Measurements from ENCODE around the gene RNF181.
A peak's percentile ranks its signal among the peaks of the same experiment; 100 is the strongest.
"Not testable (repeated sequence)": the region's sequence is repeated elsewhere in the genome, so short reads cannot be mapped to it uniquely, and the experiment has no call there.

The RNF181 gene, protein sequence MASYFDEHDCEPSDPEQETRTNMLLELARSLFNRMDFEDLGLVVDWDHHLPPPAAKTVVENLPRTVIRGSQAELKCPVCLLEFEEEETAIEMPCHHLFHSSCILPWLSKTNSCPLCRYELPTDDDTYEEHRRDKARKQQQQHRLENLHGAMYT

DNA sequence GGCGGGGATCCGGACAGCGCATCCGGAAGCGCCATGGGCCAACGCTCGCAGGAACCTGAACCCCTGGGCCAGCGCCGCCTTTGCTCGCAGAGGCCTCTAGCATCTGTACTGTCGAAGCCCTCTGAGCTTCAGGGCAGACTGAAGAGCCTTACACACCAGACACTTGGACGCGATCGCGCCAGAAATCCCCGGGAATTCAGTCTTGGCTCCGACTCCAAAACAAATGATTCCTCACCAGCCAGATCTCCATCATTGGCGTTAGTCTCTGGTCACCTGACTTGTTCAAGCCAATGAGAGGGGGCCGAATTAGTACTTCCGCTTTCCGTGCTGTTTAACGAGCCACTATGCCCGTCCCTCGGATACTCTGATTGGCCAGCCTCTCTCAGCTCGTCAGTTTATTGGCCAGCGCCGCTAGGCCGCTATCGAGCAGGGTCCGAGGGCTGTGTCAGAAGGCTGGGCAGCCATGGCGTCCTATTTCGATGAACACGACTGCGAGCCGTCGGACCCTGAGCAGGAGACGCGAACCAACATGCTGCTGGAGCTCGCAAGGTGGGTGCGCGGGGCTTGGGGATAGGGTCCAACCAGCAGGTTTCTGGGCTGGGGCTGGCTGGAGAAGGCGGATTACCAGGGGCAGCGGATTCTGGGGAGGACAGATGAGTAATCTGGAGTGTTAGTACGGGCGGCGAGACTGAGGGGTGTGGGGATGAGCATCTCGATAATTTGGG, at the start of gene RNF181:
TSS of gene RNF181 (plus strand) at position 445 of the 725 bp plus-strand sequence. CDS start at position 464, 19 bp downstream.
- DNase-seq = peak; percentile 84

DNA sequence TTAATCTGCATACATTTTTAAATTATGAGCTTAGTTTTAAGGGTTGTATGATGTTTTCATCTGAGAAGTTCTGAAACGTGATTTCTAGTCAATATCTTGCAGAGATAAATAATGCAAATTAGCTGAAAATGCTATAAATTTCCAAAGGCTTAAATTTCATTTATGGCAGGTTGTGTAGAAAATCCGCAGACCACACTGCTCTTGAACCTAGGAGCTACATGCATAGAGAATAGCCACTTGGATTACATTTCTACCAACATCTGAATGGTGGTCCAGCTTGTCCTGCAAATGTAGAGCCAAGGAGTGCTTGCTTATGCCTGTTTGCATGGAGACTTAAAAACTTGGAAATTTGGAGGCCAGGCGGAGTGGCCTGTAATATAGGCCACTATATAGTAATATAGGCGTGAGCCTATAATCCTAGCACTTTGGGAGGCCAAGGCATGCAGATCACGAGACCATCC, 49.7 kb upstream of the RNF181 start:
- DNase-seq = no peak

DNA sequence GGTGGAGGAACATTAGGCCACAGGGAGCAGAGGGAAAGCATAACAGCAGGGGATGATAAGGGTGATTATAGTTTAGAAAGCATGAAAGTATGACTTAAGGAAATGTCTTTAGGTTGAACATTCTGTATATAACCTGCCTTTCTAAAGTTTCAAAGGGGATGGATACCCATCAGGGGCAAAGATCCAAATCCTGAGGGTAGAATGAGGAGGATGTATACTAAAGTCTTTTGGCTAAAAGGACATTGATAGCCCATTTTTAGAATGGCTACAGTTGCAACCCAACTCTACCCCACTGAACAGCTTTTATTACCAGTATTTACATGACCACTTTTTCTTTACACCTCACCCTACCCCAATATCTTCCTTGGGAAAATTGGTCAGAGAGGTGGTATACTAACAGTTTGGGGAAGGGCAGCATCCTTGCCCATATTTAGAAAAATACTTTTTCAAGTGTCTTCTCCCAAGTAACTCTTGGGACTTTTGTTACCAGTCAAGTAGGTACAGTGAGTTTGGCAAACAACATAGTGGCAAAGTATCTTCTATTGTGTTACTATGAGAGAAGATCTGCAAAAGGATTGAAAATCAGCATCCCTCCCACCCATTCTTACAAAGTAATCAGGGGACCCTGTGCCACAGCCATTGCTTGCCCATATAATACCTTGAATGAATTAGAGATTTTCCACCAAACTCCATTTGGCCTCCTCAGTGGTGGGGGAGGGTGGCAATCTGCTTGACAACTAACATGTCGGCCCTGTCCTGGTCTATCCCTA, 48.3 kb upstream of the RNF181 start:
- DNase-seq = no peak

DNA sequence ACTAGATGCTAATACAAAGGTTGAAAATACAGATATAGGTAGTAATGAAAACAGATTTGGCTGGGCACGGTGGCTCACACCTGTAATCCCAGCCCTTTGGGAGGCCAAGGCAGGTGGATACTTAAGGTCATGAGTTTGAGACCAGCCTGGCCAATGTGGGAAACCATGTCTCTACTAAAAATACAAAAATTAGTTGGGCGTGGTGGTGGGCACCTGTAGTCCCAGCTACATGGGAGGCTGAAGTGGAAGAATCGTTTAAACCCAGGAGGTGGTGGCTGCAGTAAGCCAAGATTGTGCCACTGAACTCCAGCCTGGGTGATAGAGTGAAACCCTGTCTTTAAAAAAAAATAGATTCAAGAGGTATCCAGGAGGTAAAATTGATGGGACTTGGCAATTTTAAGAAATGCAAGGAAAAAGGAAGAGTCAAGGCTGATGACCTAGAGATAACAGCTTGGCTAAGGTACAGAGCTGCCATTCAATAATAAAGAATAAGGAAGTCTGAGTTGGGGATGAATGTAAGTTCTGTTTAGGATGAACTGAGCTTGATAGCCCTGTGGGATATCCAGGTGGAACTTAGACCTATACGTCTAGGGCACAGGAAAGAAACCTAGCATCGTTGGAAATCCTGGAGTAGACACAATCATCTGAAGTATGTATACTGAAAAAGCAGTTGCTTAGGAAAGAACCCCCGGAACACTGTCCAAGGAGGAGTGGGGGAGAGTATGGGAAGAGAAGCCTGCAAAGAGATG, 47.5 kb upstream of the RNF181 start:
- no peak for DNase-seq

DNA sequence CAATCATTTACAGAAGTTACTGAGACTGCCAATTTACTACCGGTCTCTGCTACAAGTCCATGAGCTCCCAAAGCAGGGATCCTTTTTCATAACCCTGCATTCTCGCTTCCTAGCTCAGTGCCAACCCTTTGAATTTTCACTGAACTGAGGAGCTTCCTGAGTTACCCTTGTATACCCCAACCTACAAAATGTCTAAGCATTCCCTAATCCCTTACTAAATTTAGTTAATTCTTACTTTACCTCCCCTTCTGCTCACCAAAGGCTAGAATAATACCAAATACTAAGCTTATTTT, 47.0 kb upstream of the RNF181 start:
- DNase-seq = no peak

DNA sequence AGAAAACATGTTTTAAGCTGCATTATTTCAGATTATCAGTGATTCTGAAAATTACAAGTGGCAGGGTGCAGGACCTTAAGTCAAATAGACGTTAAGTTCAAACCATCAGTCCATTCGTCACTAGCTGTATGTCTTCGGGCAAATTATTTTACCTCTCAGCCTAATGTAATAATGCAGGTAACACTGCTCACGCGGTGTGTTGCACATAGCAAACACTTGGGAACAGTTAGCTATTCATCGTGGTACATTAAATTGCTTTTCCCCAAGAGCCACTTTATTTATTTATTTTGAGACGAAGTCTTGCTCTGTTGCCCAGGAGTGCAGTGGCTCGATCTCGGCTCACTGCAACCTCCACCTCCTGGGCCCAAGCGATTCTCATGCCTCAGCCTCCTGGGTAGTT, 46.5 kb upstream of the RNF181 start:
- DNase-seq = no peak

DNA sequence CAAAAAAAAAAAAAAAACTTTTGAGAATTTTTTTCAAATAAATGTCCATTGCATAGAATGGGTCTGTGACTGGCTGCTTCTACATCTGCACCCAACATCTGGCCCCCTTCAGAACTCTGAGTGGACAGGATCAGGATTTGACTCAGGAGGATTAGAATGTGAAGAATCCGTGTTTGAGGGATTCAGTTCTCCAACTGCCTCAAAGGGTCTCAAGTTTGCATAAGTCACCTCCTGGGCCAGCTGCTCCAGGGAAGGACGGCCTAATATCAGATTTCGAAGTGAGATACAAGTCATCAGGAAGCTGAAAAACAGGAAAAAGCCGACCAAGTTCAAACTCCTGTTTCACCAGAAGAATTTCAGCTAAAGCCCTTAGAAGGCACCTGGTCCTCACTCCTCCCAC, 45.7 kb upstream of the RNF181 start:
- no peak for DNase-seq

DNA sequence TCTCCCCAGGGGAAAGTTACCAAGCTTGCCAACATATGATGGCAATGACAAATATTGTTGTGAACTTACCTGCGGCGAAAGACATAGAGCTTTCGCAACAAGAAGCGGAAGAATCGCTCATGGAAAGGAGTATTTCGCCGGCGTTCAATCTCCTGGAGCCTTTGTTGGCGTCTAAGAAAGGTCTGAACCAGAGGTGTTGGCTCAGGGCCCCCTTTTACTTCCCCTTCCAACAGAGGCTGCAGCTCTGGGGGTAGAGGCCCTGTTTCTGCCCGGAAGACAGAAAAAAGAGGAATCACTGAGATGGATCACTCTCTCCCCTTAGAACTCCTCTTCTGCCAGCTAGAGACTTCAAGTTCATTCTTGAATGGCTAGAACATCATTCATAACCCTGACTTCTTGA, 45.1 kb upstream of the RNF181 start:
- no peak for DNase-seq

DNA sequence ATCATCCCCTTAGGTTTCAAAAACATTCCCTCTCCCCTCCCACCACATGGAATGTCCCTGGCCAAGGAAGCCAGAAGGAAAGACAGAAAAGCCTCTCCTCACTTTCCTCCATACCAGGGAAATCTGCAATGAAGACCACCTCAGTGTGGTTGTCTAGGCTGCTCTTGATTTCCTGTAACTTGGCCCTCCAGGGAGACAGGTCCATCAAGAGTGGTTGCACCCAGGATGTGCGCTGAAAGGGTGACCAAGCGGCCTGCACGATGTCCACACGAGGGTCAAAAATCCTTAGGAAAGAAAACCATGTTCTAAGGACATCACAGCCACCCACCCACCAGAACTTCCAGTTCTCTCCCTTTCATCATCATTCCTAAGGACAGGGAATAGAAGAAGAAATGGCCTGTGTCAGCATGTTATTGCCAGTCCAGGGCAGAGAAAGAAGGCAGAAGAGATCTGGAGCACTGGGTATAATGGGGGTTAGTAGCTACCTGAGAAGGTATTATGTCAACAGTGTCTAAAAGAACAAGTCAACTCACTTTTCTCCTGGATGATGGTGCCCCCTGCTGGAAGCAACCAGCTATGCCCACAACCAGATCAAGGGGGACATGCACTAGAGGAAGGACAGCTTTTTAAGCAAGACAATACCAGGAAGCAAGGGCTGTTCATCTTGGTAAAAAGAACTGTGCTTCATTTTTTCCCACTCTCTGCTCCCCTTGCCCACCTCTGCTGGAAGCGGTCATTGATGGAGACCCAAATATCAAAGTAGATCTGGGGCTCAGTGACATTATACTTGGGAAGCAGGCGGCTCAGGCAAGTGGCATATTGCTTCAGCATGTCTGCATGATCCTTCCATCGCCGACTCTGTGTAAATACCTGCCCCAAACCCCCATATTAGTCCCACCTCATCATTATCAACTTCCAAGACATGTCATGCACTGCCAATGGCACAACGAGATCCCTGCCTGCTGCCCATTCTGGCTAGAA, 43.6 kb upstream of the RNF181 start:
- peak; percentile 83 for DNase-seq

DNA sequence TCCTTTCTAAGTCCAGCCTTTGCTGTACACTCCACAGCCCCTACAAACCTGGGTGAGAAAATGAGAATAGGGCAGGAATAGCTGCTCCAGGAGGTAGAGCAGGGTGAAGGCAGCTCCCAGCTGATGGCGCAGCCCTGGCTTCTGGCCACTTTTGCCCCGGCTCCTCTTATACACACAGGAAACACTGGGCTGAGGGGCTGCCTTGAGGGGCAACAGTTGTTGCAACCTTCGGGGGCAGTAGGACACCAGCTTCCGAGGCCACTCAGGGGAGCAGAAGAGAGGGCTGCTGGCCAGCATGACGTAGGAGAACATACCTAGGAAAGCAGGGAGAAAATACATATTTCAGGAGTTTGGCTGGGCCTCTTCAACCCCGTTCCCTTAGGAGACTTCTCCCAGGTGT, 42.4 kb upstream of the RNF181 start:
- no peak for DNase-seq

DNA sequence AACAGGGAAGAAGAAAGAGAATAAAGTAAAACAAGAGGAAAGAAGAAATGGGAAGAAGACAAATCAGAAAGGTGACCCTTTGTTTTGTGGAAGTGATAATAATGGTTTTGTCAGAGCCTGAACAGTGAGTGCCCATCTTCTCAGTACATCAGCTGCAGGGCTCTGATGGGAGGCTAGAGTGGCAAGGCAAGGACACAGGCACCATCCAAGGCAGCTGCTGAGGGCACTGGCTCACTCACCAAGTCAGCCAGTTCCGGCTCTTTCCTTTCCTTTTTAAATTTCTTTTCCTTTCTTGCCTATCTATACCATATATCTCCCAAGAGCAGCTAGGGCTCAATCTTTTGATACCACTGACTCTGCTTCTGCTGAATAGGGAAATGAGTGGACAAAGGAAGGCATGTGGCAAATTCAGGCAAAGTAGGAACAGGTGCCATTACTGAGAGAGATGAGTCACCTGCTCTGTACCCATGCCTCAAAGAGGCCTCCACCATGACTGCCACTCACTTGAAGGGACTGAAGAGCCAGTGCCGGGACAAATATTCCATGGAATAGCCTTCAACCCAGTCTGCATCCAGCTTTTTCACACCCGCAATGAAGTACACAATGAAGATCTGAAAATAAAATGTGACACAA, 40.4 kb upstream of the RNF181 start:
- DNase-seq = no peak

DNA sequence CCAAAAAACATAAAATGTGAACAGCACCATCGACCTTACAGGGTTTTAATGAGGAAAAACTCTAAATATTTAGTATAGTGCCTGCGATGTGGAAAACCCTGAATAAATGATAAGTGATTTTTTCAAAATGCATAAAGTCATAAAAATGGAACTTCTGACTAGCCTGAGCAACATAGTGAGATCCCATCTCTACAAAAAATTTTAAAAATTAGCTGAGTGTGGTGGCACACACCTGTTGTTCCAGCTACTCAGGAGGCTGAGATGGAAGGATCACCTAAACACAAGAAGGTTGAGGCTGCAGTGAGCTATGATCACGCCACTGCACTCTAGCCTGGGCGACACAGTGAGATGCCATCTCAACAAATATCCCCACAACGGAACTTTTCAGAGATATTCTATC, 38.4 kb upstream of the RNF181 start:
- DNase-seq = no peak

DNA sequence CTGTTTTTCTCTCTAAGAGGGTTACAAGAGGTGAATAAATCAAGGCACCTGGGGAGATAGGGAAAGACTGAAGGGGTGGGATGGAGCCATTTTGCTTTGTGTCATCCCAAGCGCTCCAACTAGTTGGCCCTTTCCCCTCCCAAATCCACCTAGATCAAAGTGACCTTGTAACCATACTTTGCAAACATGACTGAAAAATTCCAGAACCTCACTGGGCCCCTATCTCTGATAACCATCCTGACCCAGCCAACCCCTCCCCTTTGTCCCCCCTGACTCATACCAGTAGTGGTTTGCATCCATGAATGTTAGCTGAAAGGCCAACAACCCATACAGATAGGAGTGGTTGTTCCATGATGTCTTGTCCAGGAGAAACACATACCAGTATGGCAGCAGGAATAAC, 37.4 kb upstream of the RNF181 start:
- no peak for DNase-seq

DNA sequence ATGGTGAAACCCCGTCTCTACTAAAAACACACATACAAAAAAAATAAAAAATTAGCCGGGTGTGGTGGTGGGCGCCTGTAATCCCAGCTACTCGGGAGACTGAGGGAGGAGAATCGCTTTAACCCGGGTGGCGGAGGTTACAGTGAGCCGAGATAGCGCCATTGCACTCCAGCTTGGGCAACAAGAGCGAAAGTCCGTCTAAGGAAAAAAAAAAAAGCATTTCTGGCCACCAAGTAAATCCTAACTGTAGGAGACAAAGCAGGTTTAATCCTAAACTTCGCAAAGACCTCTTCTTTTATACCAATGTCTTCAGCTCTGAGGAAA, 35.2 kb upstream of the RNF181 start:
- DNase-seq = not testable (repeated sequence)

DNA sequence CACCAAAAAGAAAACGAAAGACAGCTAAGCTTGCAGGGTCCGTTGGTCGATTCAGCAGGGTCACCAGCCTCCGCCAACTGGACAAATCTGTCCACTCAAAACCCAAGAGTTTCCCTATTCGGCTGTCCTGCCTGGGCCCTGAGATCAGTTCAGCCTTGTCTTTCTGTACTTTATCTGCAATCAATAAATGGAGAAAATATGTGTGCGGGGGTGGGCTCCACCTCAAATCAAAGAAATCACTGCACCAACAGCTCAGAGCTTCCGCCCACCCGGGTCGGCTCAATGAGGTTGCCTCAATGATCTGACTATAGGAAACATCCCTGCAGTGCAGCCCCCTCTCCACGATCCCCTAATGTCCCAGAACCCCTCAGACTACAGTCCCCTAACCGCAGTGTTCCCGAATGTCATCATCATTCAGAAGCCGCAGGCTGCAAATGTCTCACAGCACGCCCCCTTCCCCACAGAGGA, 34.7 kb upstream of the RNF181 start:
- no peak for DNase-seq

DNA sequence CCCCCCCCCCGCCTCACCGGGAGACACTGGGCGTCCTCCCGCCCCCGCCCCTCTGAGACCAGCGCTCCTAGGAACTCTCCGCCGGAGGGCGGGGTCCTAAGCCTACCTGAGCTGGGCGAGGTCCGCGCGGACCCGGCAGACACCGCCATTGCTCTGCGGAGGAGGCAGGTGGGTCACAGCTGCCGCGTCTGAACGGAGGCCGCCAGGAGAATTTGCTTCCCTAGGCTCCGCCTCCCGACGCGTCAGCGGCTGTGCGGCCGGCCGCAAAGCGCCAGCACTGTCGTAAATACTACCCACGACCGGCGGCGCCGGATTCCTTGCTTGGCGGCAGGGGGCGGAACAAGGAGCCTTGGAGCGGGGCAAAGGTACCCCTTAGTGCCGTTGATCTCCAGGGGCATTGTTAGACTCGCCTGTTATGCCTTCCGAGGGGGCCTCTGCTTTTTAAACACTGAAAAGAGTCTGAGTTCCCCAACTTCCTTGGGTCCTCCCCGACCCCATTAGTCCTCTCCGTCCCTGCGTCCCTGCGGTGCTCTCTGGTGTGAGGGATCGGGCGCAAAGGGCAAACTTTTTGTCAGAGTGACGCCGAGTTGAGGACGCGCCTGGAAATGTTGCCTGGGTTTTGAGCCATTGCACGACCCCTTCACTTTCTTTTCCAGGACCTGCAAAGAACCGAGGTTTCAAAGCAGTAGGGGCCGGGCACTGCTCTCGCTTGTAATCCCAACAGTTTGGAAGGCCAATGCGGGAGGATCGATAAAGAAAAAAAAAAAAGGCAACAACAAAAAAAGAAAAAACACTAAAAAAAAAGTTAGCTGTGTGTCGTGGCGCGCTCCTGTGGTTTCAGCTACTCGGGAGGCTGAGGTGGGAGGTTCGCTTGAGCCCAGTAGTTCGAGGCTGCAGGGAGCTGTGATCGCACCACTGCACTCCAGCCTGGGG, 34.0 kb upstream of the RNF181 start, which contains the start of gene GGCX:
TSS of gene GGCX (minus strand) at position 214 of the 933 bp plus-strand sequence. CDS start at position 149, 65 bp downstream.
- peak; percentile 85 for DNase-seq

DNA sequence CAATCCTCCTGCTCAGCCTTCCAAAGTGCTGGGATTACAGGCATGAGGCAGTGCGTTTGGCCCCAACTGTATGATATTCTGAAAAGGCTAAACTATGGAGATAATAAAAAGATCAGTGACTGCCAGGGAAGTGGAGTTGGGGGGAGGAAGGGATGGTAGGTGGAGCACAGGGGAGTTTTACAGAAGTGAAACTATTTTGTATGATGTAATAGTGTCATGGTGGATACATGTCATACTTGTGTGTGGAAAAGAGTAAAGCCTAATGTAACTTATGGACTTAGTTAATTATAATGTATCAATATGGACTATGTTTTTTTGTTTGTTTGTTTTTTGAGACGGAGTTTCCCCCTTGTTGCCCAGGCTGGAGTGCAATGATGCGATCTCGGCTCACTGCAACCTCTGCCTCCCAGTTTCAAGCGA, 31.4 kb upstream of the RNF181 start:
- DNase-seq = no peak

DNA sequence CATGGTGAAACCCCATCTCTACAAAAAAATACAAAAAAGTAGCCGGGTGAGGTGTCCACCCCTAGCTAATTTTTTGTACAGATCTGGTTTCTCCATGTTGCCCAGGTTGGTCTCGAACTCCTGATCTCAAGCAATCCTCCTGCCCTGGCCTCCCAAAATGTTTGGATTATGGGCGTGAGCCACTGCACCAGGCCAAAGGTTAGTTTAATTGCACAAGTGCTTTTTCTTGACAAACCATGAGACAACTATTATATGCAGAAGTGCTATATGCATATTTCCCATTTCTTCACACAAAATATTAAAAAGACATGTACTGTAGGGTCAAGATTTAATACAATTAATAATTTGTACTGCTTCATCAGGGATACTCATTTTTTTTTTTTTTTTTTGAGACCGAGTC, 29.3 kb upstream of the RNF181 start:
- no peak for DNase-seq

DNA sequence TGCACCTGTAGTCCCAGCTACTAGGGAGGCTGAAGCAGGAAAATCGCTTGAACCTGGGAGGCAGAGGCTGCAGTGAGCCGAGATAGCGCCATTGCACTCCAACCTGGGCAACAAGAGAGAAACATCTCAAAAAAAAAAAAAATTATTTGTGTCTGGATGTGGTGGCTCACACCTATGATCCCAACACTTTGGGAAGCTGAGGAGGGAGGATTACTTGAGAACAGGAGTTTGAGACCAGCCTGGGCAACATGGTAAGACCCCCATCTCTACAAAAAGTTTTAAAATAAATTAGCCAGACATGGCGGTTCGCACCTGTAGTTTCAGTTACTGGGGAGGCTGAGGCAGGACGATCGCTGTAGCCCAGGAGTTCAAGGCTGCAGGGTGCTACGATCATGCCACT, 19.8 kb upstream of the RNF181 start:
- no peak for DNase-seq

DNA sequence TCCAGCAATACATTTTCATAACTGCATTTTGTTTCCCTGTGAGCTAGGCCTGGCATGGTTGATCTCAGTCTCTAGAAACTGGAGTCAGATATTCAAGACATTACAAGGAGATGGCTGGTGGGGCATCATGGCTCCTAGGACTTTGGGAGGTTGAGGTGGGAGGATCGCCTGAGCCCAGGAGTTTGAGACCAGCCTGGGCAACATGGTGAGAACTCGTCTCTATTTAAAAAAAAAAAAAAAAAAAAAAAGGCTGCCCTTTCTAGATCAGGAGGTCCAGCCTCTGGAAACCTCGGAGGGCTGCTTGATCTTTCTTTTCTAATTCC, 18.5 kb upstream of the RNF181 start:
- no peak for DNase-seq

Data from activated CD4-positive, CD25-positive, alpha-beta regulatory T cell treated with anti-CD3 and anti-CD28 coated beads, Interleukin-2, amount 50 U/mL, for 72 hours (primary cell).